ENCODE measurements around the gene SETBP1.

DNA sequence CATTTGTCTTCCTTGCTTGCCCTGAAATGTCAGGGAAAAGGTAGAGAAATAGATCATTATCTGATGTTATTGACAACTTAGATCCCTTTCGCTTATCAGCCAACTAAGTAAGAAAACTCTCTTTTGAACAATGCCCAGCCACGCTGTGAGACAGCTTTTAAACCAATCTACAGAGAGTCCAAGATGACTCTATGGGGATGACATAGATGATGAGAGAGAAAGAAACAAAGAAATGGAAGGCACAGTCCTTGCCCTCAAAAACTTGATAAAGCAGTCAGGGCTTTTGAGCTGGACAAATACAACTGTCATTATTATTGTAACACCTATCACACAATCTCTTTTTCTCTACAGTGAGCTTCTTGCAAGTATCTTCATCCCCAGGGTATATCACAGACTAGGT lies 222.6 kb downstream of the SETBP1 start:
- TF ChIP-seq, protein P1, sequence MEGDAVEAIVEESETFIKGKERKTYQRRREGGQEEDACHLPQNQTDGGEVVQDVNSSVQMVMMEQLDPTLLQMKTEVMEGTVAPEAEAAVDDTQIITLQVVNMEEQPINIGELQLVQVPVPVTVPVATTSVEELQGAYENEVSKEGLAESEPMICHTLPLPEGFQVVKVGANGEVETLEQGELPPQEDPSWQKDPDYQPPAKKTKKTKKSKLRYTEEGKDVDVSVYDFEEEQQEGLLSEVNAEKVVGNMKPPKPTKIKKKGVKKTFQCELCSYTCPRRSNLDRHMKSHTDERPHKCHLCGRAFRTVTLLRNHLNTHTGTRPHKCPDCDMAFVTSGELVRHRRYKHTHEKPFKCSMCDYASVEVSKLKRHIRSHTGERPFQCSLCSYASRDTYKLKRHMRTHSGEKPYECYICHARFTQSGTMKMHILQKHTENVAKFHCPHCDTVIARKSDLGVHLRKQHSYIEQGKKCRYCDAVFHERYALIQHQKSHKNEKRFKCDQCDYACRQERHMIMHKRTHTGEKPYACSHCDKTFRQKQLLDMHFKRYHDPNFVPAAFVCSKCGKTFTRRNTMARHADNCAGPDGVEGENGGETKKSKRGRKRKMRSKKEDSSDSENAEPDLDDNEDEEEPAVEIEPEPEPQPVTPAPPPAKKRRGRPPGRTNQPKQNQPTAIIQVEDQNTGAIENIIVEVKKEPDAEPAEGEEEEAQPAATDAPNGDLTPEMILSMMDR (conservative IDR thresholded peaks at IDR 0.05 in 1 of 2, IDR thresholded peaks at IDR 0.05 in 1 of 2; ENCODE audit: extremely low read depth in 1 of 2, insufficient read depth in 1 of 2, low read depth in 1 of 2, low read length in 2 of 2): no peak
- no peak for TF ChIP-seq EZH2 (IDR thresholded peaks at IDR 0.05; ENCODE audit: borderline replicate concordance, low read length)
